HG02938 (cell line): Measurements from ENCODE around the gene SMIM32.

Source experiments
- ATAC-seq: cut with Tn5 transposase; IDR thresholded peaks from one replicate; pipeline ENCODE4 v1.9.1; 2021; ENCODE audit warnings: mild to moderate bottlenecking, moderate library complexity; ENCODE audit not compliant: unreplicated experiment

The SMIM32 gene

DNA sequence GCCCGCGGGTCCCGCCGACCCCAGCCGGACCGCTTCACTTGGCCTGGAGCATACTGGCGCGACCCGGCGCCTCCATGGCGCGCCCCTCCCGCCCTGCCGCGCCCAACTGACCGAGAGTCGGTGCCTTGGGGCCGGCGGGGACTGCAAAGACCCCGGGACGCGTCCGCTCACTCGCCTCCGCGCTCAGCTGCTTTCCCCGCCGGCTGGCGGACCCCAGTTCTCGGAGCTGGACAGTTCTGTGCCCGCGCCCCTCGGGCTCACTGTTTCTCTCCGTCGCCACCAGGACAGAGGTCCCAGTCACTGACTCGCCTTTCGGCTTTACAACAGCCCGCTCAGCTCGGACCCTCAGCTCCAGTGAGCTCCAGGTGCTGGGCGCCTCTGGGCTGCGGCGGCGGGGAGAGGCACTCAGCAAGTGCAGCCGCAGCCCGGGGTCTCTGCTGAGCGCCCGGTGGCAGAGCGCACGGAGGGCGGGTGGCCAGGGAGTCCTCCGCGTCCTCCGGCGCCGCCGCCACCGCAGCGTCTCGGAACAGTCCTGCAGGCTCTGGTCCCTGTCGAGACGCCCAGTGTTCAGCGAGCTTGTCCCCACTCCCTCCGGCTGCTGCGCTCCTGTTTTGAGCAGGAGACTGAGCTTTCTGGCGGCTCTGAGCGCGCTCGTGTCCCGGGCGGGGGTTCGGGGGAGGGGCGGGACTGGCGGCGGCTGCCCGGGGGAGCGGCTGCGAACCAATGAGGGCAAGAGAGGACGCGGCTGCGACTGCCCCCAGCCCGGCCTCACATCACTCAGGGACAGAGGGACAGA, at the start of gene SMIM32:
TSS of gene SMIM32 (minus strand) at position 637 of the 796 bp plus-strand sequence. CDS start 638 bp downstream, outside the sequence.
- ATAC-seq: no peak

DNA sequence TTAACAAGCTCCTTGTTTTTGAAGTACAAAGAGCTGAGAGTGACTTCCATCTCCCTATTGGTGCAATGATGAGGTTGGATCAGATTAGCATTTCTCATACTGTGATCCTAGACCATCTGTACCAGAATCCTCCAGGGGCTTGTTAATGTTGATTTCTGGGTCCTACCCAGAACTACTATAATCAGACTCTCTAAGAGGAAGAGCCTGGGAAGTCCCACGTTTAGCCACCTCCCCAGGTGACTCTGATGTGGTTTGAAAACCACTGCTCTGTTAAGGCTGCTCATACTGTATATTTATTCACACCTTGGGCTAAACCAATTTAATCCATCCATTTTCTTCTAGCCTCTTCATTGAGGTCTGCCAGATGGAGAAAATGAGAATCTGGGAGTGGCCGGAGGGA, 49.6 kb upstream of the SMIM32 start:
- ATAC-seq: peak; percentile 63

DNA sequence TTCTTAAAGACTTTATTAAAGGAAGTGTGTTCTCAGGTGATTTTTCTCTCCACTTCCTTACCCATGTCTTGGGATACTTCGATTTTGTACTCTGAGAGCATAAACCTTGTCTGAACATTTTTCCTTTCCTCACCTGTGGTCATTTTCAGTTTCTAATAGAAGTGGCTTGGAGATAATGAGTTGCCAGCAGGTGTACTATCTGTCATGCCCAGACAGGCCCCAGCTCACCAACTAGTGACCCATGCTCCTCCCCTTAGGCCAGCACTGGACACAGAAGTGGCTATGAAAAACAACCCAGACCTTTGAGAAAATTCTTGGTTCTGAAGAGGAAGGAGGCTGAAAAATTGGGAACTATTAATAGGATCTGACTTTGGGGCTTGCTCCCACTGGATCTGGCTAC, 49.2 kb upstream of the SMIM32 start:
- ATAC-seq: peak; percentile 46

DNA sequence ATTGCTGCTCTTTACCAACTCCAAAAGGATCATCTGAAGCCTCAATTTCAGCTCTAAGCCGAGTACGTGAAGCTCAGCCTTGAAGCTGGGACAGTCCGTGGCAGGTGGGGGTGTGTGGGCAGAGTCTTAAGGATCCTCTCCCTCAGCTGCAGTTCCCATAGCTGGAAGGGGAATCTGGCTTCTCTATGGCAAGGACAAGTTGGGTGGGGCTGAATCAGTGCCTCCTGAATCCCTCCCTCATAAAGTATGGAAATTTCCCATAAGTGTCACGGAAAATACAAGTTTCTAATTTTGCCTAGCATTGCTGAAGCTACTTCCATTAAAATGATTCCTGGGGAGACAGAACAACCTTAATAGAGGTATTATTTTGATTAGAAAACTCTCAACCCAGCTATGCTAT, 47.9 kb upstream of the SMIM32 start:
- no peak for ATAC-seq

DNA sequence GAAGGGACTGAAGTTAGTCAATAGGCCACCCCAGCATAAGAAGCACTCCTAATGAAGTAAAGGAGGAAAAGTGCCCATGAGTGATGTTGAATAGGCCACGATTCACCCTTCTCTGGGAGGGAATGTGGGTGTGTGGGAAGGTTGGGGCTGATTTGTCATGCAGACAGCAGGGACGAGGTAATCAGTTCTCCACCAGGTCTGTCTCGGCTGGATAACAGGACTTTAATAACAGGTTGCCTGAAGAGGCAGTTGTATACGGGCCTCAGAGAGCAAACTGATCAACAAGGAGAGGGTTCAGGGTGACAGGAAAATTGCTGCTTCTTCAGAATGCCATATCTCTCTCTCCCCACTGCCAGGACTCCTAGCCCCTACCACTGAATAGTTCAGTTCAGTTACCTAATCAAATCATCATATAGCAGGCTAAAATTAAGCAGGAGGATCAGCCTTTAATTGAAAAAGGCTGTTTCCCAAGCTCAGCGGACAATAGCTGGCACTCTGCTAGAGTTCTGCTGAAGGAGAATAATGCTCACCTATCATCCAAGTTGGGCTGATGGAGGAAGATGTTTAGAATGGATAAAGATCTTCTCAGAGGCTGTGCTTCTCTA, 43.6 kb upstream of the SMIM32 start:
- ATAC-seq: no peak

DNA sequence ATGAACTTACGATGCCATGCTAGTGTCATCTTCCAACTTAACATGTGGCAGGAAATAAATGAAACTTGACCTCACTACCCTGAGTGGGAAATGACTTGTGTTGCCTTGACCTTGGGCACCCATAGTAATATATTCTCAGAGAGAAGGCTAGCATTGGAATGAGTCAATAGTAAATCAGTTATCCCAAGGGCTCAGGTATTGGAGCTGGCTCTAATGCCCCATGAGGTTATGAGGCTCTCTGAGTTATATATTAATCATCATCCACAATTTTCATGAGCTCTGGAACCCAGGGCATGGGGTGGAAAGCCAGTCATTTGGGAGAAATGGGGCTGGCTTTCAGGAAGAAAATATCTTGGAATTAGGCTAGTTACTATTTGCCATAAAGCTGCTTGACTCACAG, 42.4 kb upstream of the SMIM32 start:
- no peak for ATAC-seq

DNA sequence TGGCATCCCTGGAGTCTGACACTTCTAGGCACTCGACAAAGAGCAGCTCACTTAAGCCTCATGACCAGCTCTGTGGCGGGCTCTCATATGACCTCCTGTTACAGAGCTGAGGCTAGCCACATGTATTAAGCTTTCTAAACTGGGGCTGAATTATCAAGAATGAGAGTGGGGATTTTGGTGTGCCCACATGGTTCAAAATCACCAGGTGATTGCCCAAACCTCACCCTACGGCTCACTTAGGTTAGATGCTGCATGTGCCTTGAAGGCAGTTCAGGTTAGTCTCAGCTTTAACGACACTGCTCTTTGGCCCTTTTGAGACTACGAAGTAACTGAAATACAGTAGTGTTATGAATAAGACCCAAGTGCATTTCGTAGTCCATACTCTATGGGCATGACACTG, 39.4 kb upstream of the SMIM32 start:
- ATAC-seq: peak; percentile 69

DNA sequence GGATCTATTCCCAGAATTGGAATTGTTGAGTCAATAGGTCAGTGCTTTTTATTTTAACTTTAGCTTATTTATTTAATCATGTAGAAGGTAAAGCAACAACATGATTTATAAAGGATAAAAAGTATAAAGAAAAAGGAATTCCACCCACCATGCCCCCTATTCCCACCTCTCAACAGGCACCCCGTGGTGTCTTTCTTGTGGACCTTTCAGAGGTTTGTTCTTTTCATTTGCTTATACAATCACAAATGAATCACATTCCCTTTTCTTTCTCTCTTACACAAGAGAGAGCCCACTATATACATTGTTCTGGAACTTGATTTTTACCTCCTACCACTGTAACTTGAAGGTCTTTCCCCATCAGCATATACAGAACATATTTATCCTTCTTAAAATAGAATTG, 37.2 kb upstream of the SMIM32 start:
- ATAC-seq: no peak

DNA sequence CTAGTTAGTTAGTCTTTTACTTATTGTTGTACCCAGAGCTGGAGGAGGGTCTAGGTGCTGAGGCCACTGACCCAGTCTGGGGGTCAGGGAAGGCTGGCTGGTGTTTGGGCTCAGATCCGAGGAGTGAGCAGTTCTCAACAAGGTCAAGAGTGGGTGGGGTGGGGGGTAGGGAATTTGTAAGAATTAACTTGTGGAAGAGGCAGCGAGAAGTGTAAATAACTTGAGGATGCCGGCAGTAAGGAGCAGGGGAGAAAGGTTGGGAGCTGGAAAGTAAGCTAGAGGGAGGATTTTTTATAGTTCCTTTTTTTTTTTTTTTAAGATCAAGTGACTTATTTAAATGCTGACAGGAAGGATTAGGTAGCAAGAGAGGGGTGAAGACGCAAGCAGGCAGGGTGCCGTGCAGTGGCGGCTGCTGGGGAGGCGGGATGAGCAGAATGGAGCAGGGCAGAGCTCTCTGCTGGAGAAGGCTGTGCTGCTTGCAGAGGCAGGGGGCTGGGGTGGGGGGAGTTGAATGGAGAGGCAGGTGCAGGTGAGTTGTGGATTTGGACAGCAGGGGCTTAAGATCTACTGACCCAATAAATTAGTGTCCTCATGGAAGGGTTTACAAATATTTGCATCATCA, 35.3 kb upstream of the SMIM32 start:
- no peak for ATAC-seq

DNA sequence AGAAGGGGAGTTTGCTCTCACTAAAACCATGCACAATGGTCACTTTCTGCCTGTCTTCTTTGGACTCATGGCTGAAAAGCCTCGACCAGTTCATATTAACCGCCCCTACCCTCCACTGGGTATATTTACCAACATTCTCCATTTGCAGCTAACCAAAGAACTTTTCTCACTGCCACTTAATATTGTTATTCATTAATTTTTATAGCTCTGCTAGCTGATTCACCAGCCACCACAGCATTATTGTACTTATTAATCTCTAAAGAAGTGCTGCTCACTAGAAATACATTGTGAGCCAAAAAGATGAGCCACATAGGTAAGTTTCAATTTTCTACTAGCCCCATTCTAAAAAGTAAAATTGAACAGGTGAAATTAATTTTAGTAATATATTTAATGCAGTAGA, 33.4 kb upstream of the SMIM32 start:
- no peak for ATAC-seq

DNA sequence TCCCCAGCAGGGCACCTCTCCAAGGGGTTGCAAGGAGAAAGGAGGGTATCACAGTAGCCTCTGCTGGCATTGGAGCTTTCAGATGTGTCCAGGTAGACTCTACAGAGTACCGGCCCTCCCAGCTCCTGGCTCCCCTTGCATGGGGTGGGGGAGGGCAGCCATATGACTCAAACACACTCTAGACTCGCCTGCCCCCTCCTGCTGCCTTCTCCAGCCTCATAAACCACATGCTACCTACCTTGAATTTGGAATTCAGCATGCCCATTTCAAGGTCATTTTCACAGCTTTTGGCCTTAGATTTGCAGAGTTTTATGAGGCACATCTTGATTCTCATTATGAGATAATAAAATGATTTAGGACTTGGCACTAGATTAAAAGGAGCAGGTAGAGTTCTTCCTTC, 32.8 kb upstream of the SMIM32 start:
- no peak for ATAC-seq

DNA sequence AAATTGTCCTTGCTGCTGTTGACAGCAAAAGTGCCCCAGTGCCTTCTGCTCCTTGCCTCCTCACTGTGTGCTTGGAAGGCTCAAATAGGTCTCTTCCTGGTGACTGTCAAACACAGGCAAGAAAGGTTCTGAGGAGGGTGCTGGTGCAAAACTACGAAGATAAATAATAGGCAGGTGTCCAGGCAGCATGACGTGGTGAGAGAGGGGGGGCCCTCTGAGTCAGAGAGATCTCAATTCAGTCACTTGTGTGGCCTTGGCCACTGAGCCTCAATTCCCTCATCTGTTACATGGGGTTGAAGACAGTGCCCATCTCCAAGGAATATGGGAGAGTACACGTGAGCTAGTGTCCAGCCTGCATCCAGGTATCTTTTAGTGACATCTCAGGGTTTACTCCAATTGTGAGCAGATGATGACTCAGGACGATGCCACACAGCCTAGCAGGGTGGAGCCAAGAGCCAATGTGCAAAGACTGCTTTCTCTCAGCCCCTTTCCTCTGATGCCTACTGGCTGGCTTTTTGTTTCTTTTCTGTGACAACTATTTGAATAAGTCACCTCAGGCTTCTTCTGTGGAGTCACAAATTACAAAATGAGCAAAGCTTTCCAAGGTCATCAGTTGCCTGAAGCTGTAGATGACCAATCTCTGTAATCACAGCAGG, 29.7 kb upstream of the SMIM32 start:
- no peak for ATAC-seq

DNA sequence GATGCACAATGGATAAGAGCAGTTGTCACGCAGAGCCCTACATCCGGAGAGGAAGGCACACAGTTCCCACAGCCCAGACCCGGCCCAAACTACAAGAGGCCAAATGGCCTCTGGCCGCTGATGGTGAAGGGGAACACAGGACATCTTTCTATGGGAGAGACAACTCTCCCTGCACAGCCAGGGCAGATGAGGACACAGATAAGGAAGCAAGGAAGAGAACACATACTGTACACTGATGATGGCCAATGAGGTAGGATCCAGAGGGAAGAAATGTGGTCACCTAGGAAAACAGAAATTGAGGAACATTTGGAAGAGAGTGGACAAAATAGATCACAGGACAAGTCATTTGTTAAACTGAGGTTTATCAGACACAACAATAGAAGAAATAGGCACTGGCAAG, 28.4 kb upstream of the SMIM32 start:
- no peak for ATAC-seq

DNA sequence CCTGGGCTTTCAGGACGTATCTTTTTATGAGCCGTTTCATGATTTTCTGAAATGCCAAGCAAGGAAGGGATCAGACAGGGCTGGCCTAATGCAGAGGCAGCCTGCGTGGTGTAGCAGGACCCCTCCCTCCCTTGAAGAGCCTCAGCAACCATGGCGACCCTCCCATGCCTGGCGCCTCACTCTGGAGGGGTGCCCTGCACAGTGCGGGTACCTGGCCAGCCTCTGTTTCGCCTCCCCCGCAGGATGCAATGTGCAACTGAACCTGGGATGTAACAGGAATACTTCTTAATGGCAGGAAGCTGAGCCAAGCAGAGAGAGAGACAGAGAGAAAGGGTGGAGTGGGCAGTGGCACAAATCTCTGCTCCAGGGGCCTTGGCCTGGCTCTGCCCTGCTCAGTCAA, 23.3 kb upstream of the SMIM32 start:
- no peak for ATAC-seq

DNA sequence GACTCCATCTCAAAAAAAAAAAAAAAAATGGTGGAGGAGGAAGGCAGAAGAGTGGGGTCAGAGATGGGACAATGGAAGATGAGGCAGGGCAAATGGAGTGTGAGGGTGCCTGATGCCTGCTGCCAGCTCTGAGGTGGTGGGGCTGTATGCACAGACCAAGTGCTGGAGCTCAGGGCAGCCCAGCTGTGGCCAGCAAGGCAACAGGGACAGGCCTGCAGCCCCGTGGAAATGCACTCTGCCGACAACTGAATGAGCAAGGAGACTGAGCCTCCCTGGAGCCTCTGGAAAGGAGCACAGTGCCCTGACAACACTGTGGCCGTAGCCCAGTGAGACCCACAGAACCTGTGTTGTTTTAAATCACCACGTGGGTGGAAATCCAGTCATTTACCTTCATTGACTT, 22.9 kb upstream of the SMIM32 start:
- ATAC-seq: no peak

DNA sequence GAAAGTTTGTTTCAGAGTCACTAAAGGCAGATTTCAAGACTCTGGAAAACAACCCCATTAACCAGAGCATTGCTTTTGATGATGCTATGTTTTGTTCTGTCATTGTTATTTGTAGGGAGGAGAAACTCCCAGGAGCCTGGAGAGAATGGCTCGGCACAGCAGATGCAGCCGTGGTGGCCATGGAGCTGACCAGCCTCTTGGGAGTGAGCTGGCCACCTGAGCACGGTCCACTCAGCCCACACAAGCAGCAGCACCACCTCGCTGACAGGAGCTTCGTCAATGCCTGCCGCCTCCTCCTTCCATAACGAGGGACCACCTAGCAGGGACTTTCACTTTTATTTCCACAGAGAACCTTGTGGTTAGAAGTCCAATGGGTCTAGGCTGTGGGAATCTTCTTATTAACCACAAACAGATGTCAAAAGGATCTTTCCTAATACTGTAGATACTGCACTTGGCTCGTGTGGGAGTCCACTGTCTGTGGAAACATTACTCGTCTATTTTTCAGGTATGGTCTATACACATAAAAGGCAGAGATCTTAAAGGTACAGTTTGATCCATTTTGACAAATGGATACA, 21.0 kb upstream of the SMIM32 start:
- ATAC-seq: no peak

DNA sequence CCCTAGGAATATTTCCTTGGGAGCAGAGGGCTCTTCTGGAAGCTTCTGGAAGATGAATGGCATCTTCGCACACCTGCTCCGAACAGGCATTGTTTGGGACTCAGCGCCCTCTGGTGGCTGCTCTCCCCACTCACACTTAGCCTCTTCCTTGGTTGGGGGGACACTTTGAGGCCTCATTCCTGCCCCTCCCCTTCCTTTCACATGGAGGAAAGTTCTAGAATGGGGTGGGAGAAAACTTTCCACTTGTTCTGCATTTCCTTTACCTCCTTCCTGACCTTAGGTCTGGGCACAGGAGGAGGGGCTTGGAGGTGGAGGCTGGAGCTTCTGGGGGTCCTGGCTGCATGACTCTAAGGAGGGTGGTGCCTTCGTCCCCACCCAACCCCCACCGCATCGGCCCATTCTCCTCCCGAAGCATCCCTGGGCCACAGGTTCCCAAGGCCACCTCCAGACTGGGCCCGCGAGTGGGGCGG, 19.3 kb upstream of the SMIM32 start:
- ATAC-seq: peak; percentile 51

DNA sequence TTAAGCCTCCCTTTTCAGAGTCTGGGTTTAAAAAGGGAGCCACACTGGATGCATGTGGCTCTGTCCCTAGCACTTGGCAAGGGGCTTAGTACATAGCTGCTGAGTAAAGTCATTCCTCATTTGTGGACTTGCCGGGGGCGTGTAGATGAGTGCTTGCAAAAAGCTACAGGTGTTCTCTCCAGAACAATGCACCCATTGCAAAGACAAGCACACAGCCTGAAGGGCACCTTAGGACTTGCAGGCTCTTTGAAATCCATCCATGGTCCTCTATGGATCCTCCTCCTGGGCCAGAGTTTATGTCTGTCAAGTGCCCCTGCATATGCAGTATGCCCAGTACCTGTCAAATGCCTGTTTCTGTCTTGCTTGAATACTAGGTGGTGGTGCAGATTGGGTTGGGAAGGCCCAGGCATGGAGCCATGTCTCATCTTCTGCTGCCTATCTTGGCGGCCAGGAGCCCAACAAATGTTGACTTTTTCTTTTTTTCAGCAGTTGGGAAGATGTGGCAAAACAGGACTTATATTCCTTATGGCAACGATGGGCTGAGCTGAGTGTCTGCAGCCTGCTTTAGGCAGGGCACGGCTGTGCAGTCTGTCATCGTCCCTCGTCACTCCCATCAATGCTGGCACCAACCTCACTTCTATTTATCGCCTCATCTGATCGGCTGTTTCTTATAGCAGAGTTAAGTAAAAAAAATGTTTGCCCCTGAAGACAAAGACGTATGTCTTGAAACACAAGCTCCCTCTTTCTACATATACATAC, 18.5 kb upstream of the SMIM32 start:
- no peak for ATAC-seq

DNA sequence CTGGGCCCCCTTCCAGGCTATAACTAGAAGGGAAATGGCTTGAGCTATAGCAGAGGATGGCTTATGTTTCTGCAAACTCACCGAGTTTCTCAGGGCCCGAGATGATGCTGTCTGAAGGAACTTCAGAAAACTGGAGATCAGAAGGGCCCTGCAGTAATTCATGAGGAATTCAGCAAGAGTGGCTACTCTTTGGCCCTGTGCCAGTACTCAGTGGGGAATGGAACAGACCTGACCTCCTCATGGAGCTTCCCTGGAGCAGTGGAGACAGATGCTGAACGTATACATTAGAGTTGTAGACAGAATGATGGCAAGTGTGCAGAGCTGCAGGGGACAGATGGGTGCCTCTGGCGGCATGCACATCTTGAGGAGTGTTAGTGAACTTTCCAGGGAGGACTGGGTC, 17.3 kb upstream of the SMIM32 start:
- ATAC-seq: no peak

DNA sequence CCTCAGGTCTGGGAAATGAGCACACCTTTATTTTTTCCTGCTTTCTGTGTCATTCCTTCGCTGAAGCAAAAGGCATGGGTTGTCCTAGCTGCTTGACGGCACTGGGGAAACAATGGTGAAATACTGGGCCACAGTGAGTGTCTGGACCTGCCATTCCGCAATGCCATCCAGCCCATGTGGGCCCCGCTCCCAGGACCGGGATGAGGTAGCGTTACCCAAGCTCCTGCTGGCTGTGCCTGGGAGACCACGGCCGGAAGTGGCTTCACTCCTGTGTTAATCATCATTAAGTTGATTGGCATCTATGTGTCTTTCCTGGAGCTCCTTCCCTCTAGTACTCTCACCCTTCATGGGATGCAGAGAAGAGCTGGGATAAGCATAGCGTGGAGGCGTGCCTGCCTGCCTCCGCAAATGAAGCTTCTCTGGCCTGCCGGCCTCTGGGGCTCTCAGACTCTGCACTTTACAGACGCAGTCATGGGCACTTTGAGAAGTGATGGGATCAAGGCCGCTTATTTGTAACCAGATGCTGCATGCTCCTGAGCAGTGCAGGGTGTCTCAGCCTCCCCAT, 16.5 kb upstream of the SMIM32 start:
- no peak for ATAC-seq
